ENCODE measurements around the gene CLDN15. TPM values are rescaled to one million over a fixed set of nuclear protein-coding genes. Genes with fewer than 3 reads are reported as not detected.
"Not testable (repeated sequence)": the region's sequence is repeated elsewhere in the genome, so short reads cannot be mapped to it uniquely, and the experiment has no call there.

CLDN15 gene
- total RNA-seq, 1 experiment from 2014 or later, result 6.5 TPM

- no peak for TF ChIP-seq ZMAT4 (CRISPR knock-in tag; IDR thresholded peaks at IDR 0.05)
- no peak for TF ChIP-seq NR2C2 (CRISPR knock-in tag; IDR thresholded peaks at IDR 0.05)
- TF ChIP-seq ETV6 (CRISPR knock-in tag; IDR thresholded peaks at IDR 0.05), result 0 out of 2 replicates have a peak, but pooled peaks have one; percentile 5
- peak; percentile 60 for TF ChIP-seq GABPB1 (CRISPR knock-in tag; IDR thresholded peaks at IDR 0.05)
- TF ChIP-seq E2F5 (CRISPR knock-in tag; IDR thresholded peaks at IDR 0.05), result no peak
- no peak for TF ChIP-seq ZNF121 (CRISPR knock-in tag; IDR thresholded peaks at IDR 0.05)
- no peak for TF ChIP-seq IRF2 (CRISPR knock-in tag; IDR thresholded peaks at IDR 0.05; ENCODE audit: borderline replicate concordance, low read depth)
- TF ChIP-seq FOXP1 (CRISPR knock-in tag; IDR thresholded peaks at IDR 0.05; ENCODE audit: borderline replicate concordance), result 0 out of 2 replicates have a peak, but pooled peaks have one; percentile 8
Measured at GRCh38 chr7:101200862-101201599, 36.6 kb downstream of the CLDN15 start, which contains the start of gene MOGAT3 (continued).

GRCh38 chr7:101200504-101200861 lies 37.1 kb downstream of the CLDN15 start:
- CTCF ChIA-PET, result interaction anchor here (1.0 to 5.3 kb wide), 9 partner anchors 8 to 106 kb away, joined by 4 to 57 read pairs (median 7); partner anchors contain the start of genes PLOD3, SERPINE1 and ZNHIT1
- Mint-ChIP-seq H3K27ac (no peak overlapping the region), H3K27me3 (ENCODE audit: low read depth) (peaks cover 16% of the 10 kb centered on the region), H3K4me3 (peak overlapping the region; percentile 72), H3K4me1 (peaks cover 28% of the 10 kb centered on the region), H3K36me3 (no peaks in the 10 kb centered on the region), H3K9me3 (no peaks in the 10 kb centered on the region)
- DNase-seq (ENCODE audit: low spot score), result no peak
- peak; percentile 5; the same call in 1 of the 2 replicates for ATAC-seq
- POLR2A ChIA-PET, result interaction anchor here (0.6 to 1.6 kb wide), 6 partner anchors 16 to 56 kb away, joined by 3 to 5 read pairs (median 4); partner anchors contain the start of genes PLOD3 and VGF
- TF ChIP-seq ERG (CRISPR knock-in tag; IDR thresholded peaks at IDR 0.05) (no peak), SOX15 (CRISPR knock-in tag; IDR thresholded peaks at IDR 0.05) (no peak), ETV6 (CRISPR knock-in tag; IDR thresholded peaks at IDR 0.05) (0 out of 2 replicates have a peak, but pooled peaks have one; percentile 21), FOXP1 (CRISPR knock-in tag; IDR thresholded peaks at IDR 0.05; ENCODE audit: borderline replicate concordance) (0 out of 2 replicates have a peak, but pooled peaks have one; percentile 17), PRDM15 (CRISPR knock-in tag; IDR thresholded peaks at IDR 0.05) (no peak), ZNF232 (CRISPR knock-in tag; IDR thresholded peaks at IDR 0.05) (no peak), OVOL2 (CRISPR knock-in tag; IDR thresholded peaks at IDR 0.05; ENCODE audit: borderline replicate concordance) (no peak)
- TF ChIP-seq, protein P1, sequence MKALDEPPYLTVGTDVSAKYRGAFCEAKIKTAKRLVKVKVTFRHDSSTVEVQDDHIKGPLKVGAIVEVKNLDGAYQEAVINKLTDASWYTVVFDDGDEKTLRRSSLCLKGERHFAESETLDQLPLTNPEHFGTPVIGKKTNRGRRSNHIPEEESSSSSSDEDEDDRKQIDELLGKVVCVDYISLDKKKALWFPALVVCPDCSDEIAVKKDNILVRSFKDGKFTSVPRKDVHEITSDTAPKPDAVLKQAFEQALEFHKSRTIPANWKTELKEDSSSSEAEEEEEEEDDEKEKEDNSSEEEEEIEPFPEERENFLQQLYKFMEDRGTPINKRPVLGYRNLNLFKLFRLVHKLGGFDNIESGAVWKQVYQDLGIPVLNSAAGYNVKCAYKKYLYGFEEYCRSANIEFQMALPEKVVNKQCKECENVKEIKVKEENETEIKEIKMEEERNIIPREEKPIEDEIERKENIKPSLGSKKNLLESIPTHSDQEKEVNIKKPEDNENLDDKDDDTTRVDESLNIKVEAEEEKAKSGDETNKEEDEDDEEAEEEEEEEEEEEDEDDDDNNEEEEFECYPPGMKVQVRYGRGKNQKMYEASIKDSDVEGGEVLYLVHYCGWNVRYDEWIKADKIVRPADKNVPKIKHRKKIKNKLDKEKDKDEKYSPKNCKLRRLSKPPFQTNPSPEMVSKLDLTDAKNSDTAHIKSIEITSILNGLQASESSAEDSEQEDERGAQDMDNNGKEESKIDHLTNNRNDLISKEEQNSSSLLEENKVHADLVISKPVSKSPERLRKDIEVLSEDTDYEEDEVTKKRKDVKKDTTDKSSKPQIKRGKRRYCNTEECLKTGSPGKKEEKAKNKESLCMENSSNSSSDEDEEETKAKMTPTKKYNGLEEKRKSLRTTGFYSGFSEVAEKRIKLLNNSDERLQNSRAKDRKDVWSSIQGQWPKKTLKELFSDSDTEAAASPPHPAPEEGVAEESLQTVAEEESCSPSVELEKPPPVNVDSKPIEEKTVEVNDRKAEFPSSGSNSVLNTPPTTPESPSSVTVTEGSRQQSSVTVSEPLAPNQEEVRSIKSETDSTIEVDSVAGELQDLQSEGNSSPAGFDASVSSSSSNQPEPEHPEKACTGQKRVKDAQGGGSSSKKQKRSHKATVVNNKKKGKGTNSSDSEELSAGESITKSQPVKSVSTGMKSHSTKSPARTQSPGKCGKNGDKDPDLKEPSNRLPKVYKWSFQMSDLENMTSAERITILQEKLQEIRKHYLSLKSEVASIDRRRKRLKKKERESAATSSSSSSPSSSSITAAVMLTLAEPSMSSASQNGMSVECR (CRISPR knock-in tag; IDR thresholded peaks at IDR 0.05; ENCODE audit: borderline replicate concordance), result no peak
- TF ChIP-seq, protein P2, sequence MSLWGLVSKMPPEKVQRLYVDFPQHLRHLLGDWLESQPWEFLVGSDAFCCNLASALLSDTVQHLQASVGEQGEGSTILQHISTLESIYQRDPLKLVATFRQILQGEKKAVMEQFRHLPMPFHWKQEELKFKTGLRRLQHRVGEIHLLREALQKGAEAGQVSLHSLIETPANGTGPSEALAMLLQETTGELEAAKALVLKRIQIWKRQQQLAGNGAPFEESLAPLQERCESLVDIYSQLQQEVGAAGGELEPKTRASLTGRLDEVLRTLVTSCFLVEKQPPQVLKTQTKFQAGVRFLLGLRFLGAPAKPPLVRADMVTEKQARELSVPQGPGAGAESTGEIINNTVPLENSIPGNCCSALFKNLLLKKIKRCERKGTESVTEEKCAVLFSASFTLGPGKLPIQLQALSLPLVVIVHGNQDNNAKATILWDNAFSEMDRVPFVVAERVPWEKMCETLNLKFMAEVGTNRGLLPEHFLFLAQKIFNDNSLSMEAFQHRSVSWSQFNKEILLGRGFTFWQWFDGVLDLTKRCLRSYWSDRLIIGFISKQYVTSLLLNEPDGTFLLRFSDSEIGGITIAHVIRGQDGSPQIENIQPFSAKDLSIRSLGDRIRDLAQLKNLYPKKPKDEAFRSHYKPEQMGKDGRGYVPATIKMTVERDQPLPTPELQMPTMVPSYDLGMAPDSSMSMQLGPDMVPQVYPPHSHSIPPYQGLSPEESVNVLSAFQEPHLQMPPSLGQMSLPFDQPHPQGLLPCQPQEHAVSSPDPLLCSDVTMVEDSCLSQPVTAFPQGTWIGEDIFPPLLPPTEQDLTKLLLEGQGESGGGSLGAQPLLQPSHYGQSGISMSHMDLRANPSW (CRISPR knock-in tag; conservative IDR thresholded peaks at IDR 0.05; ENCODE audit: low read depth), result no peak

- not testable (repeated sequence) for H3K4me3 Mint-ChIP-seq; H3K27ac Mint-ChIP-seq; ATAC-seq; H3K36me3 Mint-ChIP-seq; DNase-seq (ENCODE audit: low spot score); H3K9me3 Mint-ChIP-seq
- peaks cover 16% of the 10 kb centered on the region for H3K27me3 Mint-ChIP-seq (ENCODE audit: low read depth)
- POLR2A ChIA-PET, result interaction anchor here (1.0 to 1.6 kb wide), 2 partner anchors 25 to 35 kb away, joined by 4 to 5 read pairs; partner anchors contain the start of gene VGF
- CTCF ChIA-PET, result interaction anchor here (1.4 to 4.8 kb wide), 4 partner anchors 18 to 55 kb away, joined by 4 to 33 read pairs (median 15); partner anchors contain the start of genes PLOD3 and ZNHIT1
- peaks cover 28% of the 10 kb centered on the region for H3K4me1 Mint-ChIP-seq
Measured at GRCh38 chr7:101199522-101199921, 38.1 kb downstream of the CLDN15 start.

Data from WTC11 (cell line).